Putamen (tissue), 1 donor: ENCODE measurements around the gene PGBD5.
A peak's percentile ranks its signal among the peaks of the same experiment; 100 is the strongest.

Experiments
- DNase-seq: peaks from one replicate; pipeline ENCODE4 v3.0.0-alpha.2; 2016; ENCODE audit warnings: low spot score

Gene PGBD5

DNA sequence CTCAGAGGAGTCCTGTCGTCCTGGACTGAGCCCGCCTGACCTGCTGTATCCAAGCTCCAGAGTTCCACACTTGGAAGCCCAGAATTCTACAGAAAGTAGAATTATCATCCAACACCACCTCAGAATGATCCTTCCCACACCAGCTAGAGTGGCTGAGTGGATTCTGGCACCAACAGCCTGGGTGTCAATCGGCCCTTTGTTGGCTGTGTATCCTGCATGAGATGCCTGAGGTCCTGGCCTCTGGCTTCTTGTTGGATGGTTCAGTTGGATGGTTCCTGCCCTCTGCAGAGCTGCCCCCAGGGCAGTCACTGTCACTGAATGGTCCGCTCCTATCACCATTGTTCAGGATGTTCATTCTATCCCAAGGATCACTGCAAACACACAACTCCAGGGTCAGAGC is 49.8 kb downstream of the PGBD5 start:
- DNase-seq, result peak; percentile 71

- peak; percentile 75 for DNase-seq
Measured at GRCh38 chr1:230375780-230376179, 50.4 kb downstream of the PGBD5 start.

- no peak for DNase-seq
Measured at GRCh38 chr1:230375147-230375546, 51.0 kb downstream of the PGBD5 start.

- DNase-seq, result no peak
Measured at GRCh38 chr1:230371923-230372703, 54.0 kb downstream of the PGBD5 start.

- DNase-seq, result no peak
Measured at GRCh38 chr1:230370109-230370508, 56.0 kb downstream of the PGBD5 start.

- no peak for DNase-seq
Measured at GRCh38 chr1:230368871-230369270, 57.3 kb downstream of the PGBD5 start.

GRCh38 chr1:230368363-230368762 is 57.8 kb downstream of the PGBD5 start:
- no peak for DNase-seq

GRCh38 chr1:230366504-230366915 is 59.6 kb downstream of the PGBD5 start:
- no peak for DNase-seq

GRCh38 chr1:230365723-230366307 is 60.3 kb downstream of the PGBD5 start:
- DNase-seq, result no peak

DNA sequence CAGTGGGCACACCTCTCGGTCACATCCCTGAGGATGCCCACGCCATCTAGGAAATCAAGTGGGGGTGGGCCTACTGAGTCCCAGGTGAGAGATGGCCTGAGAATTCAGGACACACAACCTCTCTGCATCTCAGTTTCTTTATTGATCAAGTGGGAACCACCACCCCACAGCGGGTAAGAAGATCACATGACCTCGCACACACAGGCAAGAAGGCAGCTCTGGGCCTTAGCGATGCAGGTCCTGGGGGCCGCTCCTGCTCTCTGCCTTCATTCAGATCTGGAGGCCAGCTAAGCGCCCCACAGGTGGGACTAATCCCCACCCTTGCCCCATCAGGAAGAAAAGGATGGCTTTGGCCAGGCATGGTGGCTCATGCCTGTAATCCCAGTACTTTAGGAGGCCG is 63.2 kb downstream of the PGBD5 start:
- no peak for DNase-seq

DNA sequence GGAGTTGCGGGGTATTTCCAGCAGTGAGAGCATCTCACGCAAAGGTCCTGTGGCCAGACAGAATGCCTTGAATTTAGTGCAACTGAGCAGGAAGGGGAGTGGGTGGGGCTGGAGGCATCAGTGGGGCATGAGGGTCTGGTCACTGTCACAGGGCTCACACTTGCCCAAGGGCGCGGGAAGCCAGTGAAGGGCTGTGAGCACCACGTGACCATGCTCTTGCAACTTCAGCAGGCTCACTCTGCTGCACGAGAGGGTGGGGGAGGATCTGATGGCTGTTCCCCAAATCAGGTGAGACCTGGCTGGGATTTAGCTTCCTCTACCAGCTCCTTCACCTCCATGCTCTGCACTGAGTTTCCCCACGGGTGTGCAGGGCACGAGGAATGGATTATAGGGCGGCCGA is 64.2 kb downstream of the PGBD5 start:
- no peak for DNase-seq

DNA sequence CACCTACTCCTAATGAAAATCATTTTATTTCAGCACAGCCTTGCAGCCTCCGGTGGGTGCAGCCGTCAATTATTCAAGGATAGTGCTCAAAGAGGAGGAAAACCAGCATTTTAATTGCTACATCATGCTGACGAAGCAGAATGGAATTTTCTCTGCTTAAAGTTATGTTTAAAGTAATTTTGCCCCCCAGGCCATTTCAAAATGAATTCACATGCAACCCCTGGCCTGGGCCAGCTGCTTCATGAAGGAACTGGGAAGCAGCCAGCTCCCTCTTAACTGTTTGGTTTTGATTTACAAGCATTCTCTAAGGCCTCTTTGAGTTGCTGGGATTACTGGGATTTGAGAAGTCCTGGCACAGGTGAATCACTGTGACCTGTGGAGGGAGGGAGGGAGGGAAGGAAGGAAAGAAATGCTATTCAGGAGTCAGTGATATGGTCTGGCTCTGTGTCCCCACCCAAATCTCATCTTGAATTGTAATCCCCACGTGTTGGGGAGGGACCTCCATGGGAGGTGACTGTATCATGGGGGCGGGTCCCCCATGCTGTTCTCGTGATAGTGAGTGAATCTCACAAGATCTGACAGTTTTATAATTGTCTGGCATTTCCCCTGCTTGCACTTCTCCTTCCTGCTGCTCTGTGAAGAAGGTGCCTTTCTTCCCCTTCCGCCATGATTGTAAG is 66.0 kb downstream of the PGBD5 start:
- DNase-seq, result no peak

DNA sequence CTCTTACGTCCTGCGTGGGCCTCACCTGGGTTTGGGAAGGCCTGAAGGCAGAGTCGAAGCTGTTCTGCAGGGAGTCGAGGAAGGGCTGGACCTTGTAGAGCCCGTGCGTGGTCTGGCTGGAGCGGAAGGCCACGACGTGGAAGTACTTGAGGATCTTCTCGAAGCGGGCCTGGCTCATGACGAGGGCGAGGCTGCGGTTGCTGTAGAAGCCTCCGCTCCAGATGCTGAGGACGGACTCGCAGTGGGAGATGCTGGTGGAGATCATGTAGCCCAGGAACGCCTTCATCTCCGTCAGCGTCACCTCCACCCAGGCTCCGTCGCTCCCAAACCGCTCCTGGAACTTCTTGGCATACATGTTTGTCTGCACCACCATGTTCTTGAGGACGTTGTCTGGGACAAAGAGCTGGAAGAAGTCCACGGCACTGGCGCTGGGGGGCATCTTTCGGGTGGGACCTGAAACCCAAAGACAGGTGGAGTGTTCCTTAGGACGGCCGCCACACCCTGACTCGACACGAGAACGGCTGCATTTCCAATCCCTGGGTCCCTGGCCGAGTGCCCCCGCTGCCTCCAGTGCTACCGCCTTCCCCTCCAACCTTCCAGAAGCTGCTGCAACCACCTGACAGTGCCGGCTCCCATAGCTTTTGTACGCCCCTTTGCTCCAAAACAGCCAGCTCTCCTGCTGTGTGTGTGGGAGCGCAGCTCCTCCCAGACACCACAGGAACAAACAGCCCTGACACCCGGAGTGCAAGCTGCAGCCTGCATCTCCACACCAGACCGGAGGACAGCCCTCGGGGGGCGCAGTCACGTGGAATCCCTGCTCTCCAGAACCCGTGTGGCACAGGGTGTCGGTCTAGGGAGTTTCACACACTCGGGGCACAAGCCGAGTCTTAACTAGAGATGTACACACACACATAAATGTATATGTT is 69.0 kb downstream of the PGBD5 start:
- DNase-seq, result no peak

GRCh38 chr1:230356190-230356589 is 69.9 kb downstream of the PGBD5 start:
- DNase-seq, result no peak

DNA sequence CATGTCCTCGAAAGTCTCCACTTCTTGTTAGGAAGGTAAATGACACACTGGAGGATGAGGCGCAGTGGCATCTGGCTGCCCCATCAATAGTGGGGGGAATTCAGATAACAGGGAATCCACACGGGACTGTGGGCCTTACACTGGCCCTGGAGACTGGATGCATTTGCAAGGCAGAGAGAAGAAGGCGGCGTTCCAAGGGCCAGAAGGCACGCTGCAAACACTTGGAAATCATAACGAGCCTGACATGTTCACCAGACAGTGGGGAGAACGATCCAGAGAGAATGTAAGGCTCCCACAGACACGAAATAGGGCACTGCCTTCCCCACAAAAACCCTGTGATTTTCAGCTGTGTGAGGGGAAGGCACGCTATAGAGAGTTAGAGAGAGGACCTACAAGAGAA is 70.5 kb downstream of the PGBD5 start:
- DNase-seq, result no peak

- no peak for DNase-seq
Measured at GRCh38 chr1:230355128-230355527, 71.0 kb downstream of the PGBD5 start.

DNA sequence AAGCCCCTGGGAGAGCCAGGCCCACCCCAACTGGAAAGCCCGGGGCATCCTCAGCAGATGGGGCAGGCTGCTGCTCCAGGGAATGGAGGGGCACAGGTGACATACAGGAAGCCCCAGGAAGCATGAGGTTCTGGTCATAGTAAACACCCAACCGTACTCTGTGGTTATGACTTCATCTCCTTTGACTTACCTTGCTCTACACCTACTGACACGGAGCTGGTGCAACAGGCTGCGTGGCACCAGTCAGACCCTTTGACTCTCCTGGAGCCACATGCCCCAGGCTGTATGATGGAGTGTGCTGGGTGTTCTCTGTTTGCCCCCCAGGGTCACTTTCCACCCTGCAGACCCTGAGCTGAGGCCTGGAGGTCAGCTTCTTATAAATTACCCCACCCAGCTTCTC is 72.1 kb downstream of the PGBD5 start:
- no peak for DNase-seq

DNA sequence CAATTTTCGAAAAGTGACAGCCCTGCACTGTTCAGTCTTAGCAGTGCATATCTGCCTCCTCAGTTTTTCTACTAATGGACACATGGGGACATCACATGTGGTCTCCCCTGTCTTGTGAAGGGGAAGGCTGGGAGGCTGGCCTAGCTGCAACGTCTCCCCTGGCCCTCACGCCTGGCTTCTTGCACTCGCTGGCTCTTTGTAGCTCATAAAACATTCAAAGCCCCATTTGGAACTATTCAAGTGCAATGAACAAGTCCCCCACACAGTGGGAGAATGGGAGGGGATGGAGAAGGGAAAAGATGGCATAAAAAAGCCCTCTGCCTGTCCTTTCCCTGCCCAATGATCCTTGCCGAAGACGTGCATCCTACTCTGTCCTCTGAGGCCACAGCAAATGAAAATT is 73.6 kb downstream of the PGBD5 start:
- no peak for DNase-seq

DNA sequence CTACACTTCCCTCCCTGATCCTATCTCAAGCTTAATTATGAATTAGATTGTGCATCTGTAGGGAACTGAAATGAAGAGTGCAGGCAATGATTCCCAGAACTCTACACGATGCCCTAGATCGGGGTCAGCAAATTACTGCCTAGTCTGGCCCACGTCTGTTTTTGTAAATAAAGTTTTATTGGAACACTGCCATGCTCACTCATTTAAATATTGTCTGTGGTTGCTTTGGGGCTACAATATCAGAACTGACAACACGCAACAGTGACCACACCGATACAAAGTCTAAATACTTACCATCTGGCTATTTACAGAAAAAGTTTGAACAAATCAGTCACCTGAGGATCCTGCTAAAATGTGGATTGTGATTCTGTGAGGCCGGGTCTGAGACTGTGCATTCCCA is 74.1 kb downstream of the PGBD5 start:
- no peak for DNase-seq

DNA sequence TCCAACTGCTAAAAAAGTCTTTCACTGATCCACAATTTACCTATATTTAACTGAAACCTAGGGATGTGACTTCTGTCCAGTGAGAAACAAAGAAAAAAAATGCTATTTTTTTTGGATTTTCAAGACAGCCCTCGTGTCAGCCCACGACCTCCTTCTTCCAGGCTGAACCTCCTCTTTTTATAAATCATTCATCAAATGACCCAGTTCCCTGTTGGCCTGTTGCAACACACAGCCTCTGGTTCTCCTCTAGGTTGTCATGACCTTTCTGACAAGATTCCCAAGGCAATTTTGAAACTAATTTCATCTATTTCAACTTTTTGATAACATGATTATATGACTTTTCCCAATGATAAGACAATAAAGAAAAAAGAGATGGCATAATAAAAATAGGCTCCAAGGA is 74.6 kb downstream of the PGBD5 start:
- DNase-seq, result no peak

- DNase-seq, result no peak
Measured at GRCh38 chr1:230350208-230350921, 75.8 kb downstream of the PGBD5 start.

- DNase-seq, result no peak
Measured at GRCh38 chr1:230349020-230349393, 77.1 kb downstream of the PGBD5 start.
